Testis (tissue), 2 donors: ENCODE measurements around the gene LASP1NB.

Source experiments
- CTCF ChIP-seq, 3 experiments: fragments of 450-650 bp in 2 of 3; fragments of 200-600 bp in 1 of 3; sonication (generic) in 1 of 3; IDR thresholded peaks; one replicate each; pipeline ENCODE4 v1.5.1; 2016 to 2019; ENCODE audit warnings: antibody characterized with exemption in 3 of 3, mild to moderate bottlenecking in 2 of 3, moderate library complexity in 1 of 3
- POLR2A ChIP-seq: fragments of 450-650 bp; IDR thresholded peaks from one replicate; pipeline ENCODE4 v1.6.1; 2017; ENCODE audit warnings: antibody characterized with exemption, mild to moderate bottlenecking, moderate library complexity

GRCh38 chr17:38885044-38885727 is 40.2 kb upstream of the LASP1NB start:
- TF ChIP-seq CTCF (IDR thresholded peaks at IDR 0.05) (no peak), POLR2A (no peak)
